Adrenal gland (tissue), 12 donors: ENCODE data around the gene KRT73. TPM values are rescaled to one million over a fixed set of nuclear protein-coding genes. Genes with fewer than 3 reads are reported as not detected.

Source experiments
- DNase-seq, 7 donors: peaks; one replicate each; pipeline ENCODE4 v3.0.0-alpha.2; 2019 to 2020
- H3K27ac ChIP-seq, 5 donors: fragments of 200-600 bp; sonication (generic) in 4 of 5; 1 replicate in 3 of 5; 2 replicates in 2 of 5; pipeline versions ENCODE4 v1.5.1 to v1.8.0; 2016 to 2020; ENCODE audit warnings: mild to moderate bottlenecking in 1 of 5
- H3K27me3 ChIP-seq: fragments of 200-600 bp; 2 replicates; pipeline ENCODE4 v1.8.0; 2021
- H3K36me3 ChIP-seq, 2 donors: fragments of 200-600 bp; replicated peaks in 1 of 2; 1 replicate in 1 of 2; 2 replicates in 1 of 2; pipeline versions ENCODE4 v1.5.1 to v1.8.0; 2018 to 2022
- H3K4me1 ChIP-seq, 2 donors: fragments of 200-600 bp; replicated peaks in 1 of 2; 1 replicate in 1 of 2; 2 replicates in 1 of 2; pipeline versions ENCODE4 v1.5.1 to v1.8.0; 2018 to 2021
- H3K4me3 ChIP-seq, 4 donors: fragments of 200-600 bp; sonication (generic) in 3 of 4; one replicate each; pipeline ENCODE4 v1.5.1; 2016 to 2018
- H3K9me3 ChIP-seq, 3 donors: fragments of 200-600 bp; sonication (generic) in 1 of 3; replicated peaks in 1 of 3; 1 replicate in 2 of 3; 2 replicates in 1 of 3; pipeline versions ENCODE4 v1.5.1 to v1.8.0; 2016 to 2021
- POLR2A ChIP-seq, 2 donors: fragments of 450-650 bp; IDR thresholded peaks; one replicate each; pipeline ENCODE4 v1.6.1; 2017; ENCODE audit warnings: antibody characterized with exemption in 2 of 2, mild to moderate bottlenecking in 2 of 2, moderate library complexity in 1 of 2
- WGBS, 4 donors: extraction: QIAGEN DNeasy Blood & Tissue Kit in 2 of 4; methylation state at CpG; one replicate each; pipeline versions ENCODE4 v1.1.5 to v1.1.7; 2013 to 2017; 5-methylcytosine and 5-hydroxymethylcytosine counted together
- intact Hi-C, 2 donors: fragments of 100-400 bp; cut with DNase I; formaldehyde crosslinking; loops; one replicate each; pipeline versions ENCODE4 v1.14.1 to v1.15.0; 2022 to 2023
- polyA plus RNA-seq, 3 donors: library from polyadenylated mRNA; stranded (reverse); fragments of 200-250 nt in 2 of 3; fragments of 350-450 nt in 1 of 3; fragmentation: Illumina TruSeq in 1 of 3; extraction: RNeasy Lipid Tissue Mini Kit (QIAGEN cat#74804) in 1 of 3; gene quantifications; one replicate each; pipeline ENCODE4 v1.2.3, GENCODE V29; 2013 to 2014
- total RNA-seq, 9 donors: library from RNA; depleted of rRNA in 4 of 9; stranded (reverse); fragments of >200 nt in 4 of 9; fragments of 120-200 nt in 1 of 9; fragmentation: NEBNext Ultra II Directional in 1 of 9; extraction: Animal tissue kit (Norgen Biotek cat#: 25700) in 1 of 9; gene quantifications; one replicate each; pipeline versions ENCODE4 v1.1.0 to v1.2.4, GENCODE V29; 2013 to 2023
- TF ChIP-seq, protein P1 (sequence below), 6 experiments: fragments of 450-650 bp in 4 of 6; fragments of 200-600 bp in 2 of 6; sonication (generic) in 1 of 6; IDR thresholded peaks; 1 replicate in 5 of 6; 2 replicates in 1 of 6; pipeline versions ENCODE4 v1.5.1 to v1.8.0; 2016 to 2021; ENCODE audit warnings: antibody characterized with exemption in 6 of 6, mild to moderate bottlenecking in 2 of 6, moderate library complexity in 1 of 6
- donor health status: healthy with polysubstance abuse.
- donor health status: Bipolar disorder and iron deficiency.
- donor health status: DM: yes; HTN: yes; CAD: no.
- donor health status: DM: no; HTN: no; CAD: no.
- donor health status: DM: no; HTN: no; CAD: no.
- donor health status: DM: yes; HTN: yes; CAD: no.

Gene KRT73
- total and polyA plus RNA-seq, 12 donors: 0.18 to 0.64 TPM; not detected in 10

GRCh38 chr12:52644078-52644415, 25.7 kb upstream of the KRT73 start:
- Histone ChIP-seq H3K4me1 (no peaks in the 10 kb centered on the region), H3K36me3 (no peaks in the 10 kb centered on the region), H3K4me3 (no peak overlapping the region), H3K9me3 (no peaks in the 10 kb centered on the region), H3K27me3 (peaks cover 6% of the 10 kb centered on the region), H3K27ac (no peak overlapping the region)
- intact Hi-C loops: no loop called here
- TF ChIP-seq POLR2A (IDR thresholded peaks at IDR 0.05): no peak
- TF ChIP-seq, protein P1, sequence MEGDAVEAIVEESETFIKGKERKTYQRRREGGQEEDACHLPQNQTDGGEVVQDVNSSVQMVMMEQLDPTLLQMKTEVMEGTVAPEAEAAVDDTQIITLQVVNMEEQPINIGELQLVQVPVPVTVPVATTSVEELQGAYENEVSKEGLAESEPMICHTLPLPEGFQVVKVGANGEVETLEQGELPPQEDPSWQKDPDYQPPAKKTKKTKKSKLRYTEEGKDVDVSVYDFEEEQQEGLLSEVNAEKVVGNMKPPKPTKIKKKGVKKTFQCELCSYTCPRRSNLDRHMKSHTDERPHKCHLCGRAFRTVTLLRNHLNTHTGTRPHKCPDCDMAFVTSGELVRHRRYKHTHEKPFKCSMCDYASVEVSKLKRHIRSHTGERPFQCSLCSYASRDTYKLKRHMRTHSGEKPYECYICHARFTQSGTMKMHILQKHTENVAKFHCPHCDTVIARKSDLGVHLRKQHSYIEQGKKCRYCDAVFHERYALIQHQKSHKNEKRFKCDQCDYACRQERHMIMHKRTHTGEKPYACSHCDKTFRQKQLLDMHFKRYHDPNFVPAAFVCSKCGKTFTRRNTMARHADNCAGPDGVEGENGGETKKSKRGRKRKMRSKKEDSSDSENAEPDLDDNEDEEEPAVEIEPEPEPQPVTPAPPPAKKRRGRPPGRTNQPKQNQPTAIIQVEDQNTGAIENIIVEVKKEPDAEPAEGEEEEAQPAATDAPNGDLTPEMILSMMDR (IDR thresholded peaks at IDR 0.05): no peak
- no peak for DNase-seq
- 83 to 89% (median 84%) methylated on average over 3 to 6 of the region's 6 CpGs for WGBS, 4 donors

DNA sequence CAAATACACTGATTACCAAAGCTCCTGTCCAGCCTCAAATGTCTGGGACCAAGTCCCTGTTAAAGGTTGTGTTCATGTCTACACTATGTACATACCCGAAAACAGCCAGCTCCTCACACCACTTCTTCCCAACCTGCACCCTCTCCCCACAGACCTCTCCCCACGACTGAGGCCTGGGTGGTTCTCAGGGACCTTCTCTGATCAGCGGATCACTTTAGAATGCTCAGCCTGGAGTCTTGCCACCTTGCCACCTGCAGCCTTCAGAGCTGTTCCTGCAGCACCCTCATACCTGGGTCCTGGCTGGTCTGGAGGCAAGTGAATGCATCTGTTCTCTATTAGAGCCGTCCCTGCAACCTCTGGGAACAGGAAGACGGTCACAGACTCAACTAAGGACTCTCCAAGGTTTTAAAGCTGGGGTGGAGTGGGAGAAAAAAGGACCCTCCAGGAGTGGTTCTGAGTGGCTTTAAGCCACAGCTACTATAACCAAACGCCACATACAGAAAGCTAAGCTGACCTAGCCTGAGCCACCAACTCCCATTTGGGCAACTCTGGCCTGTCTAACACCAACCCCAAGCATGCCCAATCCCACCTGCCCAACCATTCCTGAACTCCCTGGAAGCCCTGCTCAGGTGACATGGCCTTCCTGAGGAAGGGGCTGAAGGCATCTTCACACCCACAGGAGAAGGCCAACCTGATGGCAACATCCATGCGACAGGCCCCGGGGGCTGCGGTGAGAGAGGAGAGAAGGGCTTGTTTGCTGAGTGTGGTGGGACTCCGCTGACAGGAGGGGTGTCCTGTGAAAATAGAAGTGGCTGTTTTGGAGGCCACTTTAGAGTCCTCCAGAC, 25.1 kb upstream of the KRT73 start:
- Histone ChIP-seq H3K27ac (no peak overlapping the region), H3K36me3 (no peaks in the 10 kb centered on the region), H3K4me1 (no peaks in the 10 kb centered on the region), H3K4me3 (no peak overlapping the region), H3K9me3 (no peaks in the 10 kb centered on the region), H3K27me3 (peaks cover 6% of the 10 kb centered on the region)
- intact Hi-C loops: no loop called here
- 81 to 89% (median 86%) methylated on average over 9 to 10 of the region's 10 CpGs for WGBS, 4 donors
- TF ChIP-seq POLR2A (IDR thresholded peaks at IDR 0.05): no peak
- TF ChIP-seq, protein P1 (IDR thresholded peaks at IDR 0.05): no peak
- no peak for DNase-seq

- DNase-seq: no peak
- H3K36me3 ChIP-seq: no peaks in the 10 kb centered on the region
- intact Hi-C loops: no loop called here
- no peak overlapping the region for H3K27ac ChIP-seq
- no peak overlapping the region for H3K4me3 ChIP-seq
- no peaks in the 10 kb centered on the region for H3K4me1 ChIP-seq
- peaks cover 6% of the 10 kb centered on the region for H3K27me3 ChIP-seq
- H3K9me3 ChIP-seq: no peaks in the 10 kb centered on the region
- TF ChIP-seq, protein P1 (IDR thresholded peaks at IDR 0.05): no peak
- no peak for TF ChIP-seq POLR2A (IDR thresholded peaks at IDR 0.05)
- 67 to 76% (median 73%) methylated on average over 4 of the region's 4 CpGs for WGBS, 4 donors
Observed at GRCh38 chr12:52641468-52641867, 23.1 kb upstream of the KRT73 start.

GRCh38 chr12:52637299-52637698, 18.9 kb upstream of the KRT73 start:
- intact Hi-C loops: no loop called here
- 57 to 77% (median 69%) methylated on average over 4 of the region's 4 CpGs for WGBS, 4 donors
- H3K27ac ChIP-seq: no peak overlapping the region
- H3K4me3 ChIP-seq: no peak overlapping the region
- no peaks in the 10 kb centered on the region for H3K4me1 ChIP-seq
- H3K27me3 ChIP-seq: peaks cover 9% of the 10 kb centered on the region
- H3K9me3 ChIP-seq: no peaks in the 10 kb centered on the region
- no peaks in the 10 kb centered on the region for H3K36me3 ChIP-seq
- no peak for TF ChIP-seq POLR2A (IDR thresholded peaks at IDR 0.05)
- TF ChIP-seq, protein P1 (IDR thresholded peaks at IDR 0.05): no peak
- DNase-seq: peak in 1 of 7 donors; percentile 11
